HepG2 (cell line): Measurements from ENCODE around the gene TDRD1.

Source experiments
- CEBPB ChIP-seq: IDR thresholded peaks from 2 replicates; pipeline ENCODE4 v1.6.1; 2011; ENCODE audit warnings: low read depth, low read length, improper control_type of control experiment, borderline replicate concordance
- CREM ChIP-seq, 2 experiments: sonication (generic) in 1 of 2; formaldehyde crosslinking in 1 of 2; IDR thresholded peaks; 2 replicates each; pipeline versions ENCODE4 v1.4.0 to v1.6.1; 2016 to 2020; ENCODE audit warnings: antibody characterized with exemption in 1 of 2, mild to moderate bottlenecking in 1 of 2, missing genetic modification reagents in 1 of 2
- DPF2 ChIP-seq: sonication (generic); formaldehyde crosslinking; IDR thresholded peaks from 2 replicates; pipeline ENCODE4 v1.4.0; 2020; ENCODE audit warnings: mild to moderate bottlenecking, low read depth, missing genetic modification reagents, borderline replicate concordance
- ELF1 ChIP-seq: sonication (generic); formaldehyde crosslinking; IDR thresholded peaks from 2 replicates; pipeline ENCODE4 v1.4.0; 2020; ENCODE audit warnings: missing genetic modification reagents
- ESRRA ChIP-seq: sonication (generic); formaldehyde crosslinking; IDR thresholded peaks from 2 replicates; pipeline ENCODE4 v1.5.1; 2020; ENCODE audit warnings: mild to moderate bottlenecking, low read depth, missing genetic modification reagents
- GLMP ChIP-seq: sonication (generic); formaldehyde crosslinking; IDR thresholded peaks from 2 replicates; pipeline ENCODE4 v1.9.0; 2021; ENCODE audit warnings: missing genetic modification reagents, mild to moderate bottlenecking, borderline replicate concordance
- HMGXB3 ChIP-seq: sonication (generic); formaldehyde crosslinking; IDR thresholded peaks from 2 replicates; pipeline ENCODE4 v1.4.0; 2020; ENCODE audit warnings: missing genetic modification reagents, borderline replicate concordance
- KAT7 ChIP-seq: IDR thresholded peaks from 2 replicates; pipeline ENCODE4 v1.6.1; 2018; ENCODE audit warnings: borderline replicate concordance, missing compliant biosample characterization
- MAFG ChIP-seq: sonication (generic); formaldehyde crosslinking; IDR thresholded peaks from 2 replicates; pipeline ENCODE4 v1.5.1; 2020; ENCODE audit warnings: mild to moderate bottlenecking, missing genetic modification reagents
- NBN ChIP-seq: fragments of 450-650 bp; conservative IDR thresholded peaks from 2 replicates; pipeline ENCODE4 v1.6.1; 2017
- PBX2 ChIP-seq: IDR thresholded peaks from 2 replicates; pipeline ENCODE4 v1.6.1; 2016; ENCODE audit warnings: control low read depth
- POLR2AphosphoS5 ChIP-seq: IDR thresholded peaks from 2 replicates; pipeline ENCODE4 v1.6.1; 2012; ENCODE audit warnings: low read depth, low read length
- SUZ12 ChIP-seq: fragments of 150-350 bp; IDR thresholded peaks from 2 replicates; pipeline ENCODE4 v1.6.1; 2014; ENCODE audit warnings: low read depth, low read length
- ZBTB38 ChIP-seq: sonication (generic); formaldehyde crosslinking; IDR thresholded peaks from 2 replicates; pipeline ENCODE4 v1.5.1; 2020; ENCODE audit warnings: mild to moderate bottlenecking, missing genetic modification reagents

- no peak for TF ChIP-seq NBN
- TF ChIP-seq KAT7: no peak
- TF ChIP-seq MAFG: no peak
- no peak for TF ChIP-seq ELF1 (CRISPR knock-in tag)
- no peak for TF ChIP-seq POLR2AphosphoS5
- TF ChIP-seq SUZ12: no peak
- no peak for TF ChIP-seq GLMP (CRISPR knock-in tag)
- TF ChIP-seq ESRRA (CRISPR knock-in tag): no peak
- TF ChIP-seq PBX2 (CRISPR knock-in tag): no peak
- TF ChIP-seq CEBPB: no peak
- TF ChIP-seq DPF2: no peak
- TF ChIP-seq HMGXB3 (CRISPR knock-in tag): no peak
- no peak for TF ChIP-seq CREM (IDR thresholded peaks at IDR 0.05)
- no peak for TF ChIP-seq CREM (CRISPR knock-in tag; IDR thresholded peaks at IDR 0.05)
- no peak for TF ChIP-seq ZBTB38 (CRISPR knock-in tag)
Measured at GRCh38 chr10:114151486-114151885, 27.7 kb upstream of the TDRD1 start.
